ENCODE results near the gene MICU1. TPM values are rescaled to one million over a fixed set of nuclear protein-coding genes. Genes with fewer than 3 reads are reported as not detected.

Gene MICU1
- total and polyA plus RNA-seq, 2 of the 13 experiments (the other 11 are each of a cell fraction or from before 2014, with no cell fraction given) = 32.5 to 56.1 TPM

DNA sequence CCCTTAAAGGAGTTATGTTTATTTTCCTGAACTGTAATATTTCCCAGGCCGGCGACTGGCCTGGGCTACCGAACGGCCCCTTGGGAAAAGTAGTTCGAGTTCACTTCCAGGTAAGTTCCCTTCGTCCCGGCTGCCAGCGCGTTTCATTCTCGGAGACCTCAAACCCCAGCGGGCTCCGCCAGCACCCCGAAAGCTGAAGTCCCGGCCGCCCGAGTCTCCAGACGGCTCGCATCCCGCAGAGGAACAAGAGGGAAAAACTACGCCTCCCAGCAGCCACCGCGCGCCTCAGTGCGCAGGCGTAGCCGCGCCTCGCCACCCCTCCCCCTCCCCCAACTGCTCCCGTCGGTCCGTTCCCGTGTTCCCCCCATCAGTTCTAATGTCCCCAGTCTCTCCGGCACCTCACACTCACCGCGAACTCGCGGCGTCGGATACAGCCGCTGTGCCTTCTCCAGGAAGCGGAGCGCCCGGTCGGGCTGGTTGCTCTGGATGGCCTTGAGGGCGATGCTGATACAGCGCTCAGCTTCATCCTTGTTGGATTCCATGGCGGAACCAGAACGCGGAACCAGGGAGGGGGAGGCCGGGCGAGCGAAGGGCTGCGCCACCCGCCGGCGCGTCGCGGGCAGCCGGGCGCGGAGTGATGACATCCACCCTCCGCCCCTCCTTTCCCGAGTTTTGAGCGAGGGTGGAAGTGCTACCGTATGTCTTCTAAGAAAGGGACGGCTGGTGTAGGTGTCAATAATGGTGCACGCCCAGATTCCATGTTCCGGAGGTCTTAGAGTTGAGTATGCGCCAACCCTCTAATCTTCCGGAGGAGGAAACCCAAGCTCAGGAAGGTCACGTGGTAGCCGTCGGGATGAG, 271.3 kb downstream of the MICU1 start, which contains the start of gene DNAJB12 (continued):
- TF ChIP-seq HES4 (CRISPR knock-in tag; IDR thresholded peaks at IDR 0.05; ENCODE audit: borderline replicate concordance) (0 out of 2 replicates have a peak, but pooled peaks have one; percentile 26), DRAP1 (CRISPR knock-in tag; IDR thresholded peaks at IDR 0.05) (no peak; the same call in 1 of the 2 replicates), TBX2 (CRISPR knock-in tag; IDR thresholded peaks at IDR 0.05; ENCODE audit: borderline replicate concordance) (peak; percentile 92; the same call in 1 of the 2 replicates), PBX3 (CRISPR knock-in tag; IDR thresholded peaks at IDR 0.05; ENCODE audit: borderline replicate concordance) (no peak), TCF7 (IDR thresholded peaks at IDR 0.05; ENCODE audit: low read depth) (no peak), SRF (IDR thresholded peaks at IDR 0.05; ENCODE audit: low read depth, low read length) (peak; percentile 82), ZNF143 (CRISPR knock-in tag; IDR thresholded peaks at IDR 0.05) (peak; percentile 94), ELF4 (CRISPR knock-in tag; IDR thresholded peaks at IDR 0.05; ENCODE audit: borderline replicate concordance) (peak; percentile 76), NFYC (CRISPR knock-in tag; IDR thresholded peaks at IDR 0.05) (no peak), HNF4G (IDR thresholded peaks at IDR 0.05; ENCODE audit: borderline replicate concordance, low read depth, low read length) (no peak), HNF4G (CRISPR knock-in tag; IDR thresholded peaks at IDR 0.05; ENCODE audit: borderline replicate concordance, low read depth) (0 out of 2 replicates have a peak, but pooled peaks have one; percentile 43), TMF1 (CRISPR knock-in tag; IDR thresholded peaks at IDR 0.05; ENCODE audit: low read depth) (peak; percentile 53; the same call in 1 of the 2 replicates), MTERF4 (CRISPR knock-in tag; IDR thresholded peaks at IDR 0.05) (peak; percentile 57), HDAC6 (IDR thresholded peaks at IDR 0.05; ENCODE audit: low read depth, low read length) (no peak), ZNF282 (IDR thresholded peaks at IDR 0.05; ENCODE audit: partially characterized antibody) (no peak), PLSCR1 (CRISPR knock-in tag; IDR thresholded peaks at IDR 0.05; ENCODE audit: borderline replicate concordance) (no peak), FOXK1 (CRISPR knock-in tag; IDR thresholded peaks at IDR 0.05; ENCODE audit: borderline replicate concordance, low read depth) (peak; percentile 85), ZNF432 (CRISPR knock-in tag; IDR thresholded peaks at IDR 0.05; ENCODE audit: borderline replicate concordance) (no peak), MAFK (conservative IDR thresholded peaks at IDR 0.05 in 1 of 2, IDR thresholded peaks at IDR 0.05 in 1 of 2; ENCODE audit: low read length in 2 of 2) (no peak)
- TF ChIP-seq, protein P1, sequence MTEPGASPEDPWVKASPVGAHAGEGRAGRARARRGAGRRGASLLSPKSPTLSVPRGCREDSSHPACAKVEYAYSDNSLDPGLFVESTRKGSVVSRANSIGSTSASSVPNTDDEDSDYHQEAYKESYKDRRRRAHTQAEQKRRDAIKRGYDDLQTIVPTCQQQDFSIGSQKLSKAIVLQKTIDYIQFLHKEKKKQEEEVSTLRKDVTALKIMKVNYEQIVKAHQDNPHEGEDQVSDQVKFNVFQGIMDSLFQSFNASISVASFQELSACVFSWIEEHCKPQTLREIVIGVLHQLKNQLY (CRISPR knock-in tag; IDR thresholded peaks at IDR 0.05) = peak; percentile 78
- TF ChIP-seq, protein P2, sequence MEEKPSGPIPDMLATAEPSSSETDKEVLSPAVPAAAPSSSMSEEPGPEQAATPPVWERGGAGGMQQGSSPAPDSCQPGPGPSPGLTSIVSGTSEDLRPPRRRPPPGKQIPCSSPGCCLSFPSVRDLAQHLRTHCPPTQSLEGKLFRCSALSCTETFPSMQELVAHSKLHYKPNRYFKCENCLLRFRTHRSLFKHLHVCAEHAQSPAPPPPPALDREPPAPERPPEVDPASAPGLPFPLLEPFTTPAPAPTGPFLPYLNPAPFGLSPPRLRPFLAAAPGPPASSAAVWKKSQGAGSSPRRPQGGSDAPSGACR (CRISPR knock-in tag; IDR thresholded peaks at IDR 0.05) = peak; percentile 82
- TF ChIP-seq, protein P3, sequence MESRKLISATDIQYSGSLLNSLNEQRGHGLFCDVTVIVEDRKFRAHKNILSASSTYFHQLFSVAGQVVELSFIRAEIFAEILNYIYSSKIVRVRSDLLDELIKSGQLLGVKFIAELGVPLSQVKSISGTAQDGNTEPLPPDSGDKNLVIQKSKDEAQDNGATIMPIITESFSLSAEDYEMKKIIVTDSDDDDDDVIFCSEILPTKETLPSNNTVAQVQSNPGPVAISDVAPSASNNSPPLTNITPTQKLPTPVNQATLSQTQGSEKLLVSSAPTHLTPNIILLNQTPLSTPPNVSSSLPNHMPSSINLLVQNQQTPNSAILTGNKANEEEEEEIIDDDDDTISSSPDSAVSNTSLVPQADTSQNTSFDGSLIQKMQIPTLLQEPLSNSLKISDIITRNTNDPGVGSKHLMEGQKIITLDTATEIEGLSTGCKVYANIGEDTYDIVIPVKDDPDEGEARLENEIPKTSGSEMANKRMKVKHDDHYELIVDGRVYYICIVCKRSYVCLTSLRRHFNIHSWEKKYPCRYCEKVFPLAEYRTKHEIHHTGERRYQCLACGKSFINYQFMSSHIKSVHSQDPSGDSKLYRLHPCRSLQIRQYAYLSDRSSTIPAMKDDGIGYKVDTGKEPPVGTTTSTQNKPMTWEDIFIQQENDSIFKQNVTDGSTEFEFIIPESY (CRISPR knock-in tag; IDR thresholded peaks at IDR 0.05) = peak; percentile 53; the same call in 1 of the 2 replicates

All from HepG2 (cell line).